ENCODE measurements around the gene GZF1. TPM values are rescaled to one million over a fixed set of nuclear protein-coding genes. Genes with fewer than 3 reads are reported as not detected.

The GZF1 gene
- polyA plus RNA-seq, 3 donors: 5.5 to 215 (median 7.0) TPM

DNA sequence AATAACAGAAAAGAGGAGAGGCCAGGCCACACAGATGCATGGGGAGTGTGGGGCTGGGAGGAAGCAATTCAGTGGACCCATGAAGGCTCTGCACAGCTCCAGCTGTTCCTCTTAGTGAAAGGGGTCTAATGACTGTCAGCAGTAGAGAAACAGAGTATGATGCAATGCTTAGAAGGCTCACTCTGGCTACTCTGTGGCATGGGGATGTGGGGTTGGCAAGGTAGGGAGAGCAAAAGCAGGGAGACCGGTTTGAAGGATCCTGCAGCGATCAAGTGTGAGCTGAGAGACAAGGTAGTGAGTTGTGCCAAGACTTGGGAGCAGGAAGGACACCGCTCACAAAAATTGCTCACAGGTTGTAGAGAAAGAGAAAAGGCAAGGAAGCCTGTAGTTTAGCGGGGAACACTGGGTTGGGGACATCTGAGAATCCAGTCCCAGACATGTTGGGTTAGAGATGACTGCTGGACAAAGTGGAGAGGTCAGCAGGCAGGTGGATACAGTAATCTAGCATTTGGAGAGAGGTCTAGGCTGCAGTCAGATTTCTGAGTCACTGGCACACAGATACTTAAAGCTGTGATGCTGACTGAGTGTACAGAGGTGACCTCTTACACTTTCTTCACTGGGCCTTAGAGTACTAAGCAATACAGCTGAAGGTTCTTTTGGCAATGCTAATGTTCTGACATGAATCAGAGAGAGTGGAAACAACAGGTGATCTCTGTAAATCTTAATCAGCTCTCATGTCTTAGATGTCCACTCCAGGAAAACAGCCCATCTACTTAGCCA, 32.2 kb downstream of the GZF1 start:
- Histone ChIP-seq H3K36me3 (replicated peaks in 1 of 2; ENCODE audit: control insufficient read depth in 1 of 2, insufficient read depth in 2 of 2, low read length in 2 of 2) (peaks cover 33 to 81% of the 10 kb centered on the region in 2 donors), H3K4me1 (ENCODE audit: control insufficient read depth in 1 of 2, insufficient read depth in 2 of 2, low read length in 2 of 2) (peaks cover 8 to 10% of the 10 kb centered on the region in 2 donors), H3K27me3 (ENCODE audit: control insufficient read depth in 2 of 2, insufficient read depth in 2 of 2, low read length in 2 of 2) (no peaks in the 10 kb centered on the region), H3K27ac (ENCODE audit: low read depth in 1 of 2, low read length in 2 of 2) (no peak overlapping the region), H3K79me2 (ENCODE audit: insufficient read depth, low read length) (no peaks in the 10 kb centered on the region), H3K9ac (ENCODE audit: insufficient read depth, low read length, poor library complexity, severe bottlenecking) (no peak overlapping the region), H4K20me1 (ENCODE audit: insufficient read depth, low read length) (peaks cover 3% of the 10 kb centered on the region), H2AFZ (ENCODE audit: insufficient read depth, low read depth, low read length, poor library complexity, severe bottlenecking) (no peak overlapping the region), H3K4me3 (replicated peaks in 1 of 3; ENCODE audit: low read depth in 2 of 3, low read length in 3 of 3) (no peak overlapping the region), H3K4me2 (replicated peaks; ENCODE audit: extremely low read depth, low read length, poor library complexity, severe bottlenecking) (no peak overlapping the region), H3K9me3 (replicated peaks in 1 of 2; ENCODE audit: control insufficient read depth in 1 of 2, insufficient read depth in 1 of 2, low read length in 2 of 2) (no peaks in the 10 kb centered on the region)
- intact Hi-C loops (cut with micrococcal nuclease): no loop called here
- 98% methylated on average over 4 of the region's 4 CpGs for WGBS (ENCODE audit: insufficient coverage)
- Mint-ChIP-seq H3K4me1 (peaks cover 7% of the 10 kb centered on the region), H3K27me3 (ENCODE audit: low read depth in 3 of 3) (no peaks in the 10 kb centered on the region), H3K9me3 (no peaks in the 10 kb centered on the region), H3K4me3 (no peak overlapping the region), H3K27ac (peak overlapping the region in 2 of 7 donors; percentile 58 to 65), H3K36me3 (peaks cover 66% of the 10 kb centered on the region in 2 donors)
- TF ChIP-seq, protein P1, sequence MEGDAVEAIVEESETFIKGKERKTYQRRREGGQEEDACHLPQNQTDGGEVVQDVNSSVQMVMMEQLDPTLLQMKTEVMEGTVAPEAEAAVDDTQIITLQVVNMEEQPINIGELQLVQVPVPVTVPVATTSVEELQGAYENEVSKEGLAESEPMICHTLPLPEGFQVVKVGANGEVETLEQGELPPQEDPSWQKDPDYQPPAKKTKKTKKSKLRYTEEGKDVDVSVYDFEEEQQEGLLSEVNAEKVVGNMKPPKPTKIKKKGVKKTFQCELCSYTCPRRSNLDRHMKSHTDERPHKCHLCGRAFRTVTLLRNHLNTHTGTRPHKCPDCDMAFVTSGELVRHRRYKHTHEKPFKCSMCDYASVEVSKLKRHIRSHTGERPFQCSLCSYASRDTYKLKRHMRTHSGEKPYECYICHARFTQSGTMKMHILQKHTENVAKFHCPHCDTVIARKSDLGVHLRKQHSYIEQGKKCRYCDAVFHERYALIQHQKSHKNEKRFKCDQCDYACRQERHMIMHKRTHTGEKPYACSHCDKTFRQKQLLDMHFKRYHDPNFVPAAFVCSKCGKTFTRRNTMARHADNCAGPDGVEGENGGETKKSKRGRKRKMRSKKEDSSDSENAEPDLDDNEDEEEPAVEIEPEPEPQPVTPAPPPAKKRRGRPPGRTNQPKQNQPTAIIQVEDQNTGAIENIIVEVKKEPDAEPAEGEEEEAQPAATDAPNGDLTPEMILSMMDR (IDR thresholded peaks at IDR 0.05): no peak
- no peak for DNase-seq

DNA sequence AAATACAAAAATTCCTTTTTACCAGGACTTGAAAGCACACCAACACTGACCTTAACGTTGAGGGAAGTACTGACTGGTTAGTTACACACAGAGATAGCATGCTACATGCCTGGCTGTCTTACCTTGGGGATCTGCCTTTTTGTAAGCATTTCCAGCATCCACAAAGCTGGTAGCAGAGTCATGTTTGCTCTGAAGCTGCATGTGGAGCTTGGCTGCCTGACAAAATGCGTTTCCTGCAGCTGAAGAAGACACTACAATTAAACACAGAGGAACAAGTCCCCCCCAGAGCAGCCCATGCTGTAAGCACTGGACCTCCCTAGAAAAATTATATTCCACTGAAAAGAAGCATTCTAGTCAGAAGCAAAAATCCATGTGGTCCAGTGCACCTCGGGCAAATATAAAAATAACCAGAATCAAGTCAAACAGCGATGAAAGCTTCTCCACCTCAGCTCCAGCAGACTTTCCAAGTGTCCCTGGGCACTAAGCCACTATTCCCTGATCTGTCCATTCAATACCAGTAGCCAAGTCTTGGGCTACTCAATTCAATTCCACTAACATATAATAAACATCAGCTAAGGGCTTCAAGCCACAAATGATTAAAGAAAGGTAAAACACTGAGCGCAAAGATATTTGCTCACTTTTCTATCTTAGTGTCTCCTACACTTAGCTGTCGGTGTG, 35.1 kb downstream of the GZF1 start:
- 100% methylated on average over 4 of the region's 6 CpGs for WGBS (ENCODE audit: insufficient coverage)
- peaks cover 31 to 72% of the 10 kb centered on the region in 2 donors for H3K36me3 ChIP-seq (replicated peaks in 1 of 2; ENCODE audit: control insufficient read depth in 1 of 2, insufficient read depth in 2 of 2, low read length in 2 of 2)
- H3K4me1 Mint-ChIP-seq: peaks cover 7% of the 10 kb centered on the region
- no peak overlapping the region for H3K4me2 ChIP-seq (replicated peaks; ENCODE audit: extremely low read depth, low read length, poor library complexity, severe bottlenecking)
- peaks cover 0 to 3% (median 0%) of the 10 kb centered on the region in 3 donors for H3K27me3 Mint-ChIP-seq (ENCODE audit: low read depth in 3 of 3)
- peaks cover 3% of the 10 kb centered on the region for H4K20me1 ChIP-seq (ENCODE audit: insufficient read depth, low read length)
- TF ChIP-seq, protein P1 (IDR thresholded peaks at IDR 0.05): no peak
- H2AFZ ChIP-seq (ENCODE audit: insufficient read depth, low read depth, low read length, poor library complexity, severe bottlenecking): no peak overlapping the region
- peaks cover 8 to 10% of the 10 kb centered on the region in 2 donors for H3K4me1 ChIP-seq (ENCODE audit: control insufficient read depth in 1 of 2, insufficient read depth in 2 of 2, low read length in 2 of 2)
- H3K4me3 Mint-ChIP-seq: no peak overlapping the region
- no peaks in the 10 kb centered on the region for H3K9me3 Mint-ChIP-seq
- DNase-seq: no peak
- H3K4me3 ChIP-seq (replicated peaks in 1 of 3; ENCODE audit: low read depth in 2 of 3, low read length in 3 of 3): no peak overlapping the region
- H3K27ac ChIP-seq (ENCODE audit: low read depth in 1 of 2, low read length in 2 of 2): no peak overlapping the region
- H3K9me3 ChIP-seq (replicated peaks in 1 of 2; ENCODE audit: control insufficient read depth in 1 of 2, insufficient read depth in 1 of 2, low read length in 2 of 2): no peaks in the 10 kb centered on the region
- no peak overlapping the region for H3K27ac Mint-ChIP-seq
- no peaks in the 10 kb centered on the region for H3K27me3 ChIP-seq (ENCODE audit: control insufficient read depth in 2 of 2, insufficient read depth in 2 of 2, low read length in 2 of 2)
- no peaks in the 10 kb centered on the region for H3K79me2 ChIP-seq (ENCODE audit: insufficient read depth, low read length)
- no peak overlapping the region for H3K9ac ChIP-seq (ENCODE audit: insufficient read depth, low read length, poor library complexity, severe bottlenecking)
- intact Hi-C loops (cut with micrococcal nuclease): no loop called here
- peaks cover 66 to 71% of the 10 kb centered on the region in 2 donors for H3K36me3 Mint-ChIP-seq
